ENCODE data around the gene C22orf39.

Gene C22orf39

DNA sequence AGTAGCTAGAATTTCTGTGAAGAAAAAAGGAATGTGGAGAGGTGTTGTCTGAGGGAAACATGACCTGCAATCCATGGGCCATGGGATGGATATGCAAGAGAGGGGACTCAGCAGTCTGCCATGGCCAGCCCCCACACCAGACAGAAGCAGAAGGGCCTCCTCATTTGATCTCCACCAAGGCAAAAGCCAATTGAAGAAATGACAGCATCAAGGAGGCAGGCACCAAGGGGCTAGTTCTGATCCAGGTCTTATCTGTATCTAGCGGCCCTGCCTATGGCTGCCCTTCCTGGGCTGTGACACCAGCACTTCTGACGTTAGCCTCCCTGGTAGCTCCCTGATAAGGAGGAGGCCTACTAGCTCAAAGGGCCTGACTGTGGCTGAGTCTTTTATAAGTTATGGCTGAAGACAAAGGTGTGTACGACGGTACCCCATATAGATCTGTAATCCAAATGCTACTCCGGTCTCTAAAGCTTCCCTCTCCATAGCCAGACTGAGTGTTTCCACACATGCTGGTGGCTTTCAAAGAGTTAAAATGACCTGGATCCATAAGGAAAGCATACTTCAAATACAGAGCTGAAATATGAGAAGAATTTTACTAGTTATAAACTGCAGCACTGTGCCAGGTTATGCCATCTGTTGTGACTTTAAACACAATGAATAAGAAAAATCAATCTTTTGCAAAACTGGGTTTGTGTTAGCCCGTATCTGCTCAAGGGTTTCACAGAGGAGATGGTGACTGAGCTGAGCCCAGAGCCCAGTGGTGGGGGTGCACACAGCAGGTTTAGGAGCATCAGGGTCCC is 50.4 kb downstream of the C22orf39 start:
- DNase-seq: no peak

DNA sequence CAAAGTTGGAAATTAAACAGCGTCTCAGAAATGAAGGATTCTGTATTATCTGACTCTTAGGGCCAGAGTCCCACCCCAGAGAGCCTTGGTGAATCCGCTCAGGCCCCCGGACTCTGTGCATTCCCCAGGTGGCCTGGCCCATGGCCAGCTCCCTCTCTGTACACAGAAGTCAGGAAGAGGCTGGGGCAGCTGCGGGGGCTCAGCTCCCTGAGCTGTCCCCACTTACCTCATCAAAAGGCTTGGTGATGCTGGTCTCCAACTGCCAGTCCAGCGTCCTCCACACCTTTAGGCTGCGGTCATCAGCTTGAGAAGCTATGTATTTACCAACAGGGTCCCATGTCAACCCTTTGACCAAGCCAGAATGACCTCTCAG is 51.0 kb downstream of the C22orf39 start:
- no peak for DNase-seq

DNA sequence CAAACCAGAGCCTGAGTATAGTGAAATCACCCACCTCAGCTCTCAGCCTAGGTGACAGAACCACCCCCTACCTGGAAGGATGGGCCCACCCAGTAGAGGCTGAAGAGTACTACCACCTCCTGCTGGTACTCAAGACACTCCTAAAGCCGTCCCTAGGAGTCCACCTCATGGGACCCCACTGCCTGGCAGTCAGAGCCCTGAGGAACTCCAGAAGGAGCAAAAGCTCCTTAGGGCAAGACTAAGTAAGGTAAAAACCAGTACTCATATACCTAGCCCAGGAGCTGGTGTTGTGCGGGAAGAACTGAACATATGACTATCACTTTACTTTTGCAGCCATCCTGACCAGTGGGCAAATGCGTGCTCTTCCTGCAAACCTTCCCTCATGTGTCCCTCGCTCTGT is 52.2 kb downstream of the C22orf39 start:
- DNase-seq: no peak

GRCh38 chr22:19394274-19395050 is 53.0 kb downstream of the C22orf39 start:
- no peak for DNase-seq

- DNase-seq: no peak
These were observed 53.8 kb downstream of the C22orf39 start for GRCh38 chr22:19393704-19394103.
